ENCODE measurements around the gene PRDX2.

Gene PRDX2

DNA sequence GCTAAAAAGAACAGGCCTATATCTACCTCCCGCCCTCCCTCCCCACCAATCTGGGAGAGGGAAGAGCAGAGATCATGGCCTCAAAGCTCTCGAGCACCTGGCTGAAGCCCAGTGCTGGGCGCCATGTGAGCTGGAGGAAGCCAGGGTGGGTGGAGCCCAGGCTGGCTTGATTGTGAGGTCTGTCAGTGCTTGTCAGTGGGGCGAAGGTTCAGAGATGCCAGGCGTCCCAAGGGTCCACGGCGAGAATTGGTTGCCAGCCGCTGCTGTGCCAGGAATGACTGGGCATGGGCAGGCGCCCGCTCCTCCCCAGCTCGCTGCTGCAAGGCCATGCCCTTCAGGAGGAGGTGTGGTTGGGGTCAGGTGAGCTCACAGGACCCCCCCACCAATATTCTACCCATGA, 38.5 kb downstream of the PRDX2 start:
- DNase-seq = no peak
- intact Hi-C loops (cut with DNase I) = loop anchor here (5.0 kb wide), 1 partner anchor 39 kb away; the partner anchor contains the start of genes PRDX2 and THSD8

DNA sequence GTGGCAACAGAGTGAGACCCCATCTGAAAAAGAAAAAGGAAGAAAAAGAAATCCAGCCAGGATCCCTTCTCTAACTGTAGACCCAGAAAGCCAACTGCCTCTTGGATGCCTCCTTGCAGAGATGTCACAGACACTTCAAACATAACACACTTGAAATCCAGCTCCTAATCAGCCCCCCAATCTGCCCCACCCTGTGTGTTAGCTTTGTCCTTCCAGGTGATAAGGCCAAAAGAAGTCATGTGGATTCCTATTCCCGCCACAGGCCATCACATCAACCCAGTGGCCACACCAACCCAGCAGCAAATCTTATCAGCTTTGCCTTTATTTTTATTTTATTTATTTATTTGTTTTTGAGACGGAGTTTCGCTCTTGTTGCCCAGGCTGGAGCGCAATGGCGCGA, 41.9 kb downstream of the PRDX2 start:
- intact Hi-C loops (cut with DNase I) = loop anchor here (5.0 kb wide), 1 partner anchor 43 kb away; the partner anchor contains the start of genes PRDX2 and THSD8
- DNase-seq = no peak

DNA sequence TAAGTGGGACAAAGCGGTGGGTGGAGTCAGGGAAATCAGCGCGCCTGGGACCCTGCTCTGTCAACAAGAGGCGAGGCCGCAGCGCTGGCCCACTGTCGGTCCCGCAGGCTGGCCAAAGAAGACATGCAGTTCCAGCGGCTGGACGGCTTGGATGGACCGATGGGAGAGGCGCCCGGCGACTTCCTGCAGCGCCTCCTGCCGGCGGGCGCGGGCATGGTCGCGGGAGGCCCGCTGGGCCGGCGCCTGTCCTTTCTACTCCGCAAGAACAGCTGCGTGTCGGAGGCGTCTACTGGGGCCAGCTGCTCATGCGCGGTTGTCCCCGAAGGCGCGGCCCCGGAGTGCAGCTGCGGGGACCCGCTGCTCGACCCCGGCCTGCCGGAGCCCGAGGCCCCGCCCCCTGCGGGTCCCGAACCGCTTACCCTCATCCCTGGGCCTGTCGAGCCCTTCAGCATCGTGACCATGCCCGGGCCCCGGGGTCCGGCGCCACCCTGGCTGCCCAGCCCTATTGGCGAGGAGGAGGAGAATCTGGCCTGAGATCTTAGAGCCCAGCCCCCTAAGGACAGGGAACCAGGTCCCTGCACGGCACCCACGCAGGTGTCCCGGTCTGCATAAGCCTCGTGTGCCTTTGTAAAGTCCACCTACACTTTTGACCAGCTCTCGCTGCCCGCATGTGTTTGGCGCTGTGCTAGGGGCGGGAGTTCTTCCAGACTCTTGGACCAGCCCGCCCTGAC, 43.9 kb downstream of the PRDX2 start:
- peak in 9 of 10 donors; percentile 29 to 96 (median 60) for DNase-seq
- intact Hi-C loops (cut with DNase I) = no loop called here

- intact Hi-C loops (cut with DNase I) = no loop called here
- no peak for DNase-seq
Observed at GRCh38 chr19:12756150-12756883, 45.3 kb downstream of the PRDX2 start.

GRCh38 chr19:12754465-12755196, 47.0 kb downstream of the PRDX2 start:
- intact Hi-C loops (cut with DNase I) = no loop called here
- no peak for DNase-seq

GRCh38 chr19:12752056-12752781, 49.4 kb downstream of the PRDX2 start:
- DNase-seq = no peak
- intact Hi-C loops (cut with DNase I) = no loop called here

DNA sequence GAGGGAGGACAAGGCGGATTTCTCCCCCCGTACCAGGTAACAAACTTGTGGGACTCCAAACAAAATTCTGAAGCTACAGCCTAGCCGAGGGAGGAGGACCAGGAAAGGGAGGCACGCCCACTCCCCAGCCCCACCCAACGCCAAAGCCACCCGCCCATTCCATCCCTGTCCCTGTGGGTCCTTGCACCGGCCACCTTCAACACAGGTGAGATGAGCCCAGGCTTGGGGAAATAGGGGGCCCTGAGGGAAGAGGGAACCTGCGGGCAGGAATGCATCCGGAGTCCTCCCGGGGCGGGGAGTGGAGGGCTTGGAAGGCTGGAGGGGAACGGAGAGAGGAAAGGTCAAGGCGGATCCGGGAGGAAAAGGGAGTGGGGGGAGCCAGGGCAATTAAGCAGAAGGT, 50.0 kb downstream of the PRDX2 start, which contains the start of gene BEST2:
TSS of gene BEST2 (plus strand) at position 157 of the 400 bp plus-strand sequence. CDS start 802 bp downstream, outside the sequence.
- no peak for DNase-seq
- intact Hi-C loops (cut with DNase I) = no loop called here

DNA sequence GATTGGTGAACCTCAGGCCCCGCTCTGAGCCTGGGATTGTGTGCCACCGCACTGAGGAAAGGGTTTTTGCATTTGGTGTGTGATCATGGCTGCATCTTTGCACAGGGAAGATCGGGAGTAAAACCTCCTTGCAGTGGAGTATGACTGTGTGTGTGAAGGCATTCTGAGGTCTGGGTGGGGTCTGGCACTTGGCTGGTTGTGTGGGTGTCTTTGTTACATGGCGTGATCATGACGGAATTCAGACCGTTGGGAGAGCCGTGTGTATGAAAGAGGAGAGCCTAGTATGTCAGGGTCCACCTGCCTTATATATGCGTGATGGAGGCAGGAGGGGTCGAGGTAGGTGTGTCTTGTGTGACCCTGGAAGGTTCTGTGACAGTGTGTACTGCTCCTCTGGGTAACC, 50.7 kb downstream of the PRDX2 start:
- intact Hi-C loops (cut with DNase I) = no loop called here

DNA sequence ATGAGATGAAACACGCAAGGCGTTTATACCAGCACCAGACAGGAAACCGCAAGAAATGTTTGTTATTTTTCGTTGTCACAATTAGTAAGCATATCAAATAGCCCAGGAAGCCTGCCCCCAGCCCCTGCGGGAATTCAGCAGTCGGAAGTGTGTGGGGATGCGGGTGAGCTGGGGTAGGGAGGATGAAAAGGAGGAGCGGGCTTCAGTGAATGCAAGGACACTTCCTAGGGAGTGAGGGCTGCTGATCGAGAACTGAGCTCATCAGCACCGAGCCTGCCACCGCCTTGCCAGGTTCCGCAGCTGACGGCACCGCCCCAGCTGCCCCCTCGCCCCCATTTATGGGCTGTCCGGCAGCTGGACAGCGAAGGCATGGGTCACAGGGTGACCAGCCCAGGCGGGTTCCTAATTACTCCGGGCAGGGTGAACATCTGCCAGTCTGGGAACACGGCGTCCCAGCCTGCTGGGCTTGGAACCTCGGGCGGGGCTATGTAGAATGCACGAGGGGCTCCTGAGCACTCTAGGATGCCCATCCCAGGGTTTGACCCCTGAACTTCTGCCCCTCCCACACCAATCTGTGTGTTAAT, 51.6 kb downstream of the PRDX2 start:
- intact Hi-C loops (cut with DNase I) = no loop called here
- DNase-seq = no peak

More for the DNA sequence above, 50.7 kb downstream of the PRDX2 start:
- DNase-seq = no peak

GRCh38 chr19:12748489-12748888, 53.1 kb downstream of the PRDX2 start:
- DNase-seq = no peak
- intact Hi-C loops (cut with DNase I) = no loop called here

Measured in posterior cingulate gyrus (tissue), 11 donors.